HG03457 (cell line): Measurements from ENCODE around the gene SGPL1.

Source experiments
- ATAC-seq: cut with Tn5 transposase; IDR thresholded peaks from one replicate; pipeline ENCODE4 v1.9.1; 2021; ENCODE audit warnings: moderate number of reproducible peaks; ENCODE audit not compliant: unreplicated experiment

Gene SGPL1

GRCh38 chr10:70809726-70810125 lies 6.0 kb upstream of the SGPL1 start:
- ATAC-seq, result no peak

- ATAC-seq, result no peak
Observed at GRCh38 chr10:70810967-70811366, 4.8 kb upstream of the SGPL1 start.

- no peak for ATAC-seq
Observed at GRCh38 chr10:70811881-70812280, 3.9 kb upstream of the SGPL1 start.

- ATAC-seq, result no peak
Observed at GRCh38 chr10:70812814-70813213, 2.9 kb upstream of the SGPL1 start.

- ATAC-seq, result no peak
Observed at GRCh38 chr10:70814126-70814525, 1.6 kb upstream of the SGPL1 start.

- peak; percentile 37 for ATAC-seq
Observed at GRCh38 chr10:70816220-70816894, 609 bp downstream of the SGPL1 start.

- ATAC-seq, result no peak
Observed at GRCh38 chr10:70820976-70821750, 5.4 kb downstream of the SGPL1 start.

- no peak for ATAC-seq
Observed at GRCh38 chr10:70822076-70822820, 6.5 kb downstream of the SGPL1 start.

- ATAC-seq, result no peak
Observed at GRCh38 chr10:70827086-70827757, 11.5 kb downstream of the SGPL1 start.

- no peak for ATAC-seq
Observed at GRCh38 chr10:70828923-70829322, 13.2 kb downstream of the SGPL1 start.

GRCh38 chr10:70829543-70829942 lies 13.8 kb downstream of the SGPL1 start:
- no peak for ATAC-seq

GRCh38 chr10:70830164-70830563 lies 14.4 kb downstream of the SGPL1 start:
- ATAC-seq, result no peak

GRCh38 chr10:70832221-70832620 lies 16.5 kb downstream of the SGPL1 start:
- ATAC-seq, result no peak

- ATAC-seq, result no peak
Observed at GRCh38 chr10:70832852-70833528, 17.2 kb downstream of the SGPL1 start.

- ATAC-seq, result no peak
Observed at GRCh38 chr10:70833601-70834000, 17.9 kb downstream of the SGPL1 start.

GRCh38 chr10:70834021-70834420 lies 18.3 kb downstream of the SGPL1 start:
- no peak for ATAC-seq

GRCh38 chr10:70834441-70835151 lies 18.8 kb downstream of the SGPL1 start:
- ATAC-seq, result no peak

GRCh38 chr10:70836319-70836718 lies 20.6 kb downstream of the SGPL1 start:
- no peak for ATAC-seq

GRCh38 chr10:70837660-70838059 lies 21.9 kb downstream of the SGPL1 start:
- no peak for ATAC-seq

GRCh38 chr10:70838270-70838805 lies 22.6 kb downstream of the SGPL1 start:
- no peak for ATAC-seq
